Mesendoderm (in vitro differentiated cells): ENCODE measurements around the gene OR9A4.

Source experiments
- DNase-seq: peaks from one replicate; pipeline ENCODE4 v3.0.0; 2013
- H2AK5ac ChIP-seq: 2 replicates; pipeline ENCODE4 v1.6.1; 2013; ENCODE audit warnings: low read length, inconsistent platforms
- H2BK120ac ChIP-seq: 2 replicates; pipeline ENCODE4 v1.6.1; 2013; ENCODE audit warnings: low read depth, mild to moderate bottlenecking, low read length, moderate library complexity, mixed read lengths
- H2BK15ac ChIP-seq: replicated peaks from 2 replicates; pipeline ENCODE4 v1.6.1; 2013; ENCODE audit warnings: low read depth, mild to moderate bottlenecking, moderate library complexity
- H2BK5ac ChIP-seq: 2 replicates; pipeline ENCODE4 v1.6.1; 2013; ENCODE audit warnings: low read length, inconsistent platforms
- H3K18ac ChIP-seq: 2 replicates; pipeline ENCODE4 v1.6.1; 2013; ENCODE audit warnings: mild to moderate bottlenecking, low read length, mixed read lengths
- H3K23ac ChIP-seq: one replicate; pipeline ENCODE4 v1.6.1; 2013; ENCODE audit warnings: low read length
- H3K27ac ChIP-seq: 2 replicates; pipeline ENCODE4 v1.5.1; 2013; ENCODE audit warnings: low read depth, mild to moderate bottlenecking, inconsistent platforms, low read length, moderate library complexity
- H3K27me3 ChIP-seq: 2 replicates; pipeline ENCODE4 v1.6.1; 2013; ENCODE audit warnings: low read length, control low read depth, mild to moderate bottlenecking, inconsistent platforms; ENCODE audit not compliant: insufficient read depth, poor library complexity
- H3K36me3 ChIP-seq: 2 replicates; pipeline ENCODE4 v1.6.1; 2013; ENCODE audit warnings: low read length, inconsistent platforms; ENCODE audit not compliant: control insufficient read depth, insufficient read depth
- H3K4ac ChIP-seq: one replicate; pipeline ENCODE4 v1.6.1; 2013; ENCODE audit warnings: low read depth, mild to moderate bottlenecking, low read length, moderate library complexity
- H3K4me1 ChIP-seq: 2 replicates; pipeline ENCODE4 v1.6.1; 2013; ENCODE audit warnings: low read depth, low read length, inconsistent platforms; ENCODE audit not compliant: control insufficient read depth
- H3K4me2 ChIP-seq: 2 replicates; pipeline ENCODE4 v1.6.1; 2013; ENCODE audit warnings: low read length
- H3K4me3 ChIP-seq: 2 replicates; pipeline ENCODE4 v1.5.1; 2013; ENCODE audit warnings: mild to moderate bottlenecking, low read length
- H3K56ac ChIP-seq: one replicate; pipeline ENCODE4 v1.6.1; 2013; ENCODE audit warnings: low read length
- H3K79me1 ChIP-seq: 2 replicates; pipeline ENCODE4 v1.6.1; 2013; ENCODE audit warnings: low read length, inconsistent platforms
- H3K79me2 ChIP-seq: 2 replicates; pipeline ENCODE4 v1.6.1; 2013; ENCODE audit warnings: mild to moderate bottlenecking, low read length; ENCODE audit not compliant: control insufficient read depth, insufficient read depth
- H3K9ac ChIP-seq: 2 replicates; pipeline ENCODE4 v1.6.1; 2013; ENCODE audit warnings: low read length, inconsistent platforms
- H4K5ac ChIP-seq: one replicate; pipeline ENCODE4 v1.6.1; 2013; ENCODE audit warnings: low read length
- H4K8ac ChIP-seq: one replicate; pipeline ENCODE4 v1.6.1; 2013; ENCODE audit warnings: low read depth, mild to moderate bottlenecking, control low read depth, low read length, moderate library complexity
- WGBS: extraction: QIAGEN DNeasy Blood & Tissue Kit; methylation state at CpG from one replicate; pipeline ENCODE4 v1.1.7; 2013; ENCODE audit warnings: low lambda C conversion rate, missing lambda C conversion rate; ENCODE audit not compliant: insufficient coverage; ENCODE audit errors: extremely low coverage; 5-methylcytosine and 5-hydroxymethylcytosine counted together

Gene OR9A4

GRCh38 chr7:141949021-141949420, 32.8 kb downstream of the OR9A4 start:
- WGBS, result no CpG with 5 or more reads among the region's 2 CpGs
- H2BK5ac ChIP-seq, result no peak overlapping the region
- DNase-seq, result no peak
- no peak overlapping the region for H3K56ac ChIP-seq
- no peak overlapping the region for H3K23ac ChIP-seq
- H3K9ac ChIP-seq, result no peak overlapping the region
- no peaks in the 10 kb centered on the region for H3K79me1 ChIP-seq
- no peaks in the 10 kb centered on the region for H3K4me1 ChIP-seq
- no peaks in the 10 kb centered on the region for H3K36me3 ChIP-seq
- no peak overlapping the region for H3K27ac ChIP-seq
- H2BK15ac ChIP-seq, result no peak overlapping the region
- H3K27me3 ChIP-seq, result no peaks in the 10 kb centered on the region
- H3K4me3 ChIP-seq, result no peak overlapping the region
- H2BK120ac ChIP-seq, result no peak overlapping the region
- H3K4ac ChIP-seq, result no peak overlapping the region
- no peak overlapping the region for H3K18ac ChIP-seq
- H2AK5ac ChIP-seq, result no peak overlapping the region
- H4K8ac ChIP-seq, result no peak overlapping the region
- no peak overlapping the region for H4K5ac ChIP-seq
- no peak overlapping the region for H3K4me2 ChIP-seq
- no peaks in the 10 kb centered on the region for H3K79me2 ChIP-seq

GRCh38 chr7:141949451-141949850, 33.3 kb downstream of the OR9A4 start:
- Histone ChIP-seq H4K5ac (no peak overlapping the region), H3K9ac (no peak overlapping the region), H3K27ac (no peak overlapping the region), H3K4ac (no peak overlapping the region), H3K4me2 (no peak overlapping the region), H3K4me1 (no peaks in the 10 kb centered on the region), H3K23ac (no peak overlapping the region), H2BK5ac (no peak overlapping the region), H2AK5ac (no peak overlapping the region), H3K18ac (no peak overlapping the region), H3K79me1 (no peaks in the 10 kb centered on the region), H3K4me3 (no peak overlapping the region), H3K56ac (no peak overlapping the region), H2BK120ac (no peak overlapping the region), H2BK15ac (no peak overlapping the region), H3K79me2 (no peaks in the 10 kb centered on the region), H3K27me3 (no peaks in the 10 kb centered on the region), H3K36me3 (no peaks in the 10 kb centered on the region), H4K8ac (no peak overlapping the region)
- WGBS, result no CpG with 5 or more reads among the region's 2 CpGs
- DNase-seq, result no peak

GRCh38 chr7:141949911-141950310, 33.7 kb downstream of the OR9A4 start:
- DNase-seq, result no peak
- no peak overlapping the region for H3K18ac ChIP-seq
- no peaks in the 10 kb centered on the region for H3K4me1 ChIP-seq
- H3K36me3 ChIP-seq, result no peaks in the 10 kb centered on the region
- no peak overlapping the region for H2BK5ac ChIP-seq
- no peaks in the 10 kb centered on the region for H3K79me2 ChIP-seq
- H3K4me3 ChIP-seq, result no peak overlapping the region
- no peak overlapping the region for H3K56ac ChIP-seq
- H2AK5ac ChIP-seq, result no peak overlapping the region
- H3K27ac ChIP-seq, result no peak overlapping the region
- H3K9ac ChIP-seq, result no peak overlapping the region
- H3K79me1 ChIP-seq, result no peaks in the 10 kb centered on the region
- no peak overlapping the region for H4K5ac ChIP-seq
- H2BK15ac ChIP-seq, result no peak overlapping the region
- WGBS, result no CpG with 5 or more reads among the region's 3 CpGs
- no peak overlapping the region for H3K4ac ChIP-seq
- no peak overlapping the region for H3K4me2 ChIP-seq
- no peak overlapping the region for H3K23ac ChIP-seq
- no peak overlapping the region for H4K8ac ChIP-seq
- no peak overlapping the region for H2BK120ac ChIP-seq
- no peaks in the 10 kb centered on the region for H3K27me3 ChIP-seq

- Histone ChIP-seq H4K8ac (no peak overlapping the region), H3K79me1 (no peaks in the 10 kb centered on the region), H3K4me2 (no peak overlapping the region), H3K23ac (no peak overlapping the region), H3K9ac (no peak overlapping the region), H3K79me2 (no peaks in the 10 kb centered on the region), H4K5ac (no peak overlapping the region), H3K4me3 (no peak overlapping the region), H2AK5ac (no peak overlapping the region), H3K27me3 (no peaks in the 10 kb centered on the region), H3K4ac (no peak overlapping the region), H3K18ac (no peak overlapping the region), H3K36me3 (no peaks in the 10 kb centered on the region), H3K4me1 (no peaks in the 10 kb centered on the region), H2BK5ac (no peak overlapping the region), H2BK120ac (no peak overlapping the region), H2BK15ac (no peak overlapping the region), H3K27ac (no peak overlapping the region), H3K56ac (no peak overlapping the region)
- DNase-seq, result no peak
- no CpG with 5 or more reads among the region's 1 CpG for WGBS
Measured at GRCh38 chr7:141950806-141951205, 34.6 kb downstream of the OR9A4 start.

- Histone ChIP-seq H2BK5ac (no peak overlapping the region), H3K79me1 (no peaks in the 10 kb centered on the region), H3K79me2 (no peaks in the 10 kb centered on the region), H2BK15ac (no peak overlapping the region), H3K4me3 (no peak overlapping the region), H3K9ac (no peak overlapping the region), H2BK120ac (no peak overlapping the region), H3K18ac (no peak overlapping the region), H3K36me3 (no peaks in the 10 kb centered on the region), H2AK5ac (no peak overlapping the region), H4K5ac (no peak overlapping the region), H4K8ac (no peak overlapping the region), H3K4ac (no peak overlapping the region), H3K4me2 (no peak overlapping the region), H3K27ac (no peak overlapping the region), H3K56ac (no peak overlapping the region), H3K27me3 (no peaks in the 10 kb centered on the region), H3K23ac (no peak overlapping the region), H3K4me1 (no peaks in the 10 kb centered on the region)
- no CpG with 5 or more reads among the region's 1 CpG for WGBS
- no peak for DNase-seq
Measured at GRCh38 chr7:141952461-141952860, 36.3 kb downstream of the OR9A4 start.

GRCh38 chr7:141954334-141954733, 38.1 kb downstream of the OR9A4 start:
- no peak overlapping the region for H3K23ac ChIP-seq

More at GRCh38 chr7:141954334-141954733, 38.1 kb downstream of the OR9A4 start:
- Histone ChIP-seq H2BK15ac (no peak overlapping the region), H3K18ac (no peak overlapping the region), H3K4me1 (no peaks in the 10 kb centered on the region), H3K4ac (no peak overlapping the region), H3K4me3 (no peak overlapping the region), H3K27ac (no peak overlapping the region), H2BK120ac (no peak overlapping the region), H4K8ac (no peak overlapping the region), H2BK5ac (no peak overlapping the region), H2AK5ac (no peak overlapping the region), H3K56ac (no peak overlapping the region), H3K4me2 (no peak overlapping the region), H3K27me3 (no peaks in the 10 kb centered on the region), H3K9ac (no peak overlapping the region), H4K5ac (no peak overlapping the region), H3K36me3 (no peaks in the 10 kb centered on the region), H3K79me2 (no peaks in the 10 kb centered on the region), H3K79me1 (no peaks in the 10 kb centered on the region)
- WGBS, result no CpG with 5 or more reads among the region's 1 CpG
- DNase-seq, result no peak
